Uterus (tissue), 2 donors: ENCODE data around the gene DBNDD1.
"Not testable (repeated sequence)": the region's sequence is repeated elsewhere in the genome, so short reads cannot be mapped to it uniquely, and the experiment has no call there.

Experiments used
- CTCF ChIP-seq, 4 experiments: fragments of 200-600 bp in 2 of 4; fragments of 450-650 bp in 2 of 4; sonication (generic) in 2 of 4; IDR thresholded peaks; one replicate each; pipeline ENCODE4 v1.5.1; 2016 to 2019; ENCODE audit warnings: antibody characterized with exemption in 4 of 4, mild to moderate bottlenecking in 2 of 4, moderate library complexity in 1 of 4
- POLR2A ChIP-seq, 2 donors: fragments of 450-650 bp; IDR thresholded peaks; one replicate each; pipeline ENCODE4 v1.6.1; 2016; ENCODE audit warnings: antibody characterized with exemption in 2 of 2, mild to moderate bottlenecking in 1 of 2, moderate library complexity in 1 of 2

GRCh38 chr16:90056521-90056920, 37.3 kb upstream of the DBNDD1 start:
- TF ChIP-seq CTCF, POLR2A (IDR thresholded peaks at IDR 0.05): not testable (repeated sequence)
